Suprapubic skin (tissue), 4 donors: Measurements from ENCODE around the gene DNAJC25. TPM values are rescaled to one million over a fixed set of nuclear protein-coding genes. Genes with fewer than 3 reads are reported as not detected.

Experiments used
- DNase-seq, 2 donors: peaks; one replicate each; pipeline ENCODE4 v3.0.0-alpha.2; 2019; ENCODE audit warnings: low spot score in 2 of 2
- H3K27ac ChIP-seq: fragments of 200-600 bp; sonication (generic); one replicate; pipeline ENCODE4 v1.5.1; 2019
- H3K27me3 ChIP-seq: fragments of 200-600 bp; sonication (generic); one replicate; pipeline ENCODE4 v1.5.1; 2019
- H3K36me3 ChIP-seq: fragments of 200-600 bp; sonication (generic); one replicate; pipeline ENCODE4 v1.5.1; 2019
- H3K4me1 ChIP-seq: fragments of 200-600 bp; sonication (generic); one replicate; pipeline ENCODE4 v1.5.1; 2019
- H3K4me3 ChIP-seq: fragments of 200-600 bp; sonication (generic); one replicate; pipeline ENCODE4 v1.5.1; 2019; ENCODE audit warnings: mild to moderate bottlenecking
- H3K9me3 ChIP-seq: fragments of 200-600 bp; sonication (generic); one replicate; pipeline ENCODE4 v1.5.1; 2019
- EP300 ChIP-seq: sonication (generic); formaldehyde crosslinking; IDR thresholded peaks from one replicate; pipeline ENCODE4 v1.6.1; 2017; ENCODE audit warnings: antibody characterized with exemption
- POLR2A ChIP-seq, 2 donors: fragments of 450-650 bp; IDR thresholded peaks; one replicate each; pipeline ENCODE4 v1.6.1; 2017; ENCODE audit warnings: antibody characterized with exemption in 2 of 2, mild to moderate bottlenecking in 2 of 2, moderate library complexity in 2 of 2
- POLR2AphosphoS5 ChIP-seq, 3 donors: sonication (generic); formaldehyde crosslinking; IDR thresholded peaks; one replicate each; pipeline ENCODE4 v1.6.1; 2017; ENCODE audit warnings: antibody characterized with exemption in 3 of 3
- WGBS: methylation state at CpG from one replicate; pipeline ENCODE4 v1.1.5; 2018; 5-methylcytosine and 5-hydroxymethylcytosine counted together
- total RNA-seq, 4 donors: library from RNA; depleted of rRNA; stranded (reverse); fragments of >200 nt; gene quantifications; one replicate each; pipeline ENCODE4 v1.1.0, GENCODE V29; 2016
- TF ChIP-seq, protein P1 (sequence below), 2 donors: fragments of 200-600 bp in 1 of 2; fragments of 450-650 bp in 1 of 2; sonication (generic) in 1 of 2; IDR thresholded peaks; one replicate each; pipeline ENCODE4 v1.5.1; 2016 to 2019; ENCODE audit warnings: antibody characterized with exemption in 2 of 2, mild to moderate bottlenecking in 1 of 2, moderate library complexity in 1 of 2

The DNAJC25 gene
- total RNA-seq, 4 donors from 2014 or later = 3.7 to 6.4 (median 5.0) TPM

DNA sequence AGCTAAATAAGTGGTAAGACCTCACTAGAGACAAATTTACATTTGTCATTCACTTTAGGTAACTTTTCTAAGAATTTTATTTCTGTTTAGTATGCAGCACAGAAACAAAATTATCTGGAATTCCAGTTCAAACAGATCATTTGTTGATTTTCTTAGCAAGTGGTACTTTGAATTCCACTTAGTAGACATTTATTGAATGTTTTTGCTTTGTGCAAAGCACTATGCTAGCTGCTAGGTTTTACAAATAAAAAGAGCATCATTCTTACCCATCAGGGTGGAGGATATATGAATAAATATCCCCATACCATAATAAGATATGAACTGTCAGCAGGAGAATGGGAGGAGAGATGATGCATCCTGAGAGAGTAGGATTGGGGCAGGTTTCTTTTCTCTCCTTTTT lies 65.7 kb downstream of the DNAJC25 start:
- no peak overlapping the region for H3K4me3 ChIP-seq
- H3K9me3 ChIP-seq = no peaks in the 10 kb centered on the region
- H3K27me3 ChIP-seq = no peaks in the 10 kb centered on the region
- no peak overlapping the region for H3K27ac ChIP-seq
- no peak for DNase-seq
- no peak for TF ChIP-seq EP300
- TF ChIP-seq POLR2A (IDR thresholded peaks at IDR 0.05) = no peak
- TF ChIP-seq, protein P1, sequence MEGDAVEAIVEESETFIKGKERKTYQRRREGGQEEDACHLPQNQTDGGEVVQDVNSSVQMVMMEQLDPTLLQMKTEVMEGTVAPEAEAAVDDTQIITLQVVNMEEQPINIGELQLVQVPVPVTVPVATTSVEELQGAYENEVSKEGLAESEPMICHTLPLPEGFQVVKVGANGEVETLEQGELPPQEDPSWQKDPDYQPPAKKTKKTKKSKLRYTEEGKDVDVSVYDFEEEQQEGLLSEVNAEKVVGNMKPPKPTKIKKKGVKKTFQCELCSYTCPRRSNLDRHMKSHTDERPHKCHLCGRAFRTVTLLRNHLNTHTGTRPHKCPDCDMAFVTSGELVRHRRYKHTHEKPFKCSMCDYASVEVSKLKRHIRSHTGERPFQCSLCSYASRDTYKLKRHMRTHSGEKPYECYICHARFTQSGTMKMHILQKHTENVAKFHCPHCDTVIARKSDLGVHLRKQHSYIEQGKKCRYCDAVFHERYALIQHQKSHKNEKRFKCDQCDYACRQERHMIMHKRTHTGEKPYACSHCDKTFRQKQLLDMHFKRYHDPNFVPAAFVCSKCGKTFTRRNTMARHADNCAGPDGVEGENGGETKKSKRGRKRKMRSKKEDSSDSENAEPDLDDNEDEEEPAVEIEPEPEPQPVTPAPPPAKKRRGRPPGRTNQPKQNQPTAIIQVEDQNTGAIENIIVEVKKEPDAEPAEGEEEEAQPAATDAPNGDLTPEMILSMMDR (IDR thresholded peaks at IDR 0.05) = no peak
- no peak for TF ChIP-seq POLR2AphosphoS5 (IDR thresholded peaks at IDR 0.05)
- H3K4me1 ChIP-seq = no peaks in the 10 kb centered on the region
- H3K36me3 ChIP-seq = no peaks in the 10 kb centered on the region

- TF ChIP-seq POLR2AphosphoS5 (IDR thresholded peaks at IDR 0.05) (no peak), POLR2A (IDR thresholded peaks at IDR 0.05) (no peak)
- no peaks in the 10 kb centered on the region for H3K4me1 ChIP-seq
- no peaks in the 10 kb centered on the region for H3K36me3 ChIP-seq
- no peak overlapping the region for H3K4me3 ChIP-seq
- no peak overlapping the region for H3K27ac ChIP-seq
- no peaks in the 10 kb centered on the region for H3K9me3 ChIP-seq
- no peak for DNase-seq
- WGBS = 76% methylated on average over 1 of the region's 1 CpG
- H3K27me3 ChIP-seq = no peaks in the 10 kb centered on the region
Measured at GRCh38 chr9:111700776-111701175, 69.6 kb downstream of the DNAJC25 start.

Other genes starting within 250 kb of the DNAJC25 start
- 10 to 100 TPM; 59.4 to 98.4 (median 86.3) TPM for gene ECPAS, start 147.0 kb upstream of the DNAJC25 start, total RNA-seq
- 1 to 10 TPM; 1.4 to 4.5 (median 2.5) TPM for gene ZNF483, start 106.2 kb upstream of the DNAJC25 start, total RNA-seq
- 10 to 100 TPM; 18.6 to 51.4 (median 42.4) TPM for gene PTGR1, start 31.7 kb upstream of the DNAJC25 start, total RNA-seq
- gene GNG10, start 30.3 kb downstream of the DNAJC25 start, total RNA-seq = 10 to 100 TPM; 15.1 to 21.6 (median 19.1) TPM
- 1 to 10 TPM in 2 of 4 donors, under 1 TPM in 2; 0.56 to 1.2 (median 0.98) TPM for gene SHOC1, start 163.6 kb downstream of the DNAJC25 start, total RNA-seq